H9 (cell line): ENCODE results near the gene LINGO1. TPM values are rescaled to one million over a fixed set of nuclear protein-coding genes. Genes with fewer than 3 reads are reported as not detected.

ENCODE experiments used
- DNase-seq: peaks from one replicate; pipeline ENCODE4 v3.0.0-alpha.2; 2017
- H2AFZ ChIP-seq: one replicate; pipeline ENCODE4 v1.6.1; 2013; ENCODE audit warnings: mild to moderate bottlenecking, low read length, control low read depth, moderate library complexity
- H2AK5ac ChIP-seq: 2 replicates; pipeline ENCODE4 v1.6.1; 2013; ENCODE audit warnings: low read length, control low read depth, mixed read lengths; ENCODE audit not compliant: insufficient read length
- H2BK120ac ChIP-seq: one replicate; pipeline ENCODE4 v1.6.1; 2013; ENCODE audit warnings: low read depth, mild to moderate bottlenecking, low read length, control low read depth, inconsistent platforms; ENCODE audit not compliant: poor library complexity, severe bottlenecking
- H2BK12ac ChIP-seq: 2 replicates; pipeline ENCODE4 v1.6.1; 2013; ENCODE audit warnings: low read length, control low read depth, mixed read lengths, low read depth; ENCODE audit not compliant: insufficient read length
- H2BK15ac ChIP-seq: 2 replicates; pipeline ENCODE4 v1.6.1; 2013; ENCODE audit warnings: low read depth, low read length, control low read depth
- H2BK20ac ChIP-seq: one replicate; pipeline ENCODE4 v1.6.1; 2013; ENCODE audit warnings: low read depth, mild to moderate bottlenecking, low read length, control low read depth, inconsistent platforms; ENCODE audit not compliant: poor library complexity, severe bottlenecking
- H2BK5ac ChIP-seq: 2 replicates; pipeline ENCODE4 v1.6.1; 2013; ENCODE audit warnings: low read length, control low read depth, mixed read lengths; ENCODE audit not compliant: insufficient read length
- H3K14ac ChIP-seq: 2 replicates; pipeline ENCODE4 v1.6.1; 2013; ENCODE audit warnings: low read length, control low read depth; ENCODE audit not compliant: insufficient read depth
- H3K18ac ChIP-seq: 2 replicates; pipeline ENCODE4 v1.6.1; 2013; ENCODE audit warnings: low read depth, mild to moderate bottlenecking, mixed read lengths, low read length, control low read depth; ENCODE audit not compliant: insufficient read length
- H3K23ac ChIP-seq: 2 replicates; pipeline ENCODE4 v1.6.1; 2013; ENCODE audit warnings: low read length, control low read depth, mixed read lengths, low read depth; ENCODE audit not compliant: insufficient read length
- H3K23me2 ChIP-seq: 2 replicates; pipeline ENCODE4 v1.6.1; 2013; ENCODE audit warnings: low read depth, mild to moderate bottlenecking, mixed read lengths, low read length, control low read depth; ENCODE audit not compliant: insufficient read length, poor library complexity, severe bottlenecking
- H3K27ac ChIP-seq: 2 replicates; pipeline ENCODE4 v1.5.1; 2013; ENCODE audit warnings: low read length, control low read depth, mixed read lengths, low read depth; ENCODE audit not compliant: insufficient read length
- H3K27me3 ChIP-seq: 2 replicates; pipeline ENCODE4 v1.6.1; 2013; ENCODE audit warnings: low read length, control low read depth, inconsistent platforms; ENCODE audit not compliant: insufficient read depth
- H3K4ac ChIP-seq: 2 replicates; pipeline ENCODE4 v1.6.1; 2013; ENCODE audit warnings: low read depth, mild to moderate bottlenecking, control low read depth, inconsistent platforms, low read length, moderate library complexity
- H3K4me1 ChIP-seq: 2 replicates; pipeline ENCODE4 v1.6.1; 2013; ENCODE audit warnings: low read length, control low read depth, inconsistent platforms; ENCODE audit not compliant: insufficient read depth
- H3K4me2 ChIP-seq: 2 replicates; pipeline ENCODE4 v1.6.1; 2013; ENCODE audit warnings: low read length, control low read depth, mixed read lengths; ENCODE audit not compliant: insufficient read length, insufficient read depth
- H3K56ac ChIP-seq: 2 replicates; pipeline ENCODE4 v1.6.1; 2013; ENCODE audit warnings: low read depth, mild to moderate bottlenecking, mixed read lengths, low read length, control low read depth; ENCODE audit not compliant: insufficient read length
- H3K79me1 ChIP-seq: 2 replicates; pipeline ENCODE4 v1.6.1; 2013; ENCODE audit warnings: low read depth, mild to moderate bottlenecking, moderate library complexity, low read length, control low read depth, inconsistent platforms; ENCODE audit not compliant: insufficient read depth, poor library complexity, severe bottlenecking
- H3K79me2 ChIP-seq: 2 replicates; pipeline ENCODE4 v1.6.1; 2013; ENCODE audit warnings: low read length, control low read depth, inconsistent platforms; ENCODE audit not compliant: insufficient read depth
- H3K9ac ChIP-seq: 2 replicates; pipeline ENCODE4 v1.6.1; 2013; ENCODE audit warnings: low read length, control low read depth, mixed read lengths; ENCODE audit not compliant: insufficient read length; ENCODE audit errors: extremely low read depth
- H3K9me3 ChIP-seq: one replicate; pipeline ENCODE4 v1.6.1; 2013; ENCODE audit warnings: low read depth, low read length, inconsistent platforms; ENCODE audit not compliant: control insufficient read depth
- H3T11ph ChIP-seq: one replicate; pipeline ENCODE4 v1.6.1; 2013; ENCODE audit warnings: mild to moderate bottlenecking, low read length, control low read depth, inconsistent platforms
- H4K20me1 ChIP-seq: one replicate; pipeline ENCODE4 v1.6.1; 2013; ENCODE audit not compliant: control insufficient read depth, insufficient read length, insufficient read depth
- H4K5ac ChIP-seq: 2 replicates; pipeline ENCODE4 v1.6.1; 2013; ENCODE audit warnings: low read depth, mild to moderate bottlenecking, mixed read lengths, low read length, control low read depth; ENCODE audit not compliant: insufficient read length
- H4K8ac ChIP-seq: replicated peaks from 2 replicates; pipeline ENCODE4 v1.6.1; 2013; ENCODE audit warnings: low read length, control low read depth, mixed read lengths, low read depth; ENCODE audit not compliant: insufficient read length
- H4K91ac ChIP-seq: 2 replicates; pipeline ENCODE4 v1.6.1; 2013; ENCODE audit warnings: low read depth, mild to moderate bottlenecking, moderate library complexity, mixed read lengths, low read length, control low read depth; ENCODE audit not compliant: insufficient read length
- H3K27ac Mint-ChIP-seq, 3 experiments: 2 replicates in 2 of 3; 3 replicates in 1 of 3; pipeline ENCODE4 v1.8.0; 2020 to 2021; ENCODE audit warnings: mixed read lengths in 3 of 3, mild to moderate bottlenecking in 1 of 3, moderate library complexity in 1 of 3
- H3K27me3 Mint-ChIP-seq: 2 replicates; pipeline ENCODE4 v1.8.0; 2021; ENCODE audit warnings: low read depth, mild to moderate bottlenecking, moderate library complexity, mixed read lengths
- H3K36me3 Mint-ChIP-seq, 3 experiments: 2 replicates in 2 of 3; 3 replicates in 1 of 3; pipeline ENCODE4 v1.8.0; 2020 to 2021; ENCODE audit warnings: low read depth in 3 of 3, mixed read lengths in 3 of 3; ENCODE audit not compliant: insufficient read depth in 1 of 3
- H3K4me1 Mint-ChIP-seq, 2 experiments: 2 replicates each; pipeline ENCODE4 v1.8.0; 2020; ENCODE audit warnings: mixed read lengths in 2 of 2
- H3K4me3 Mint-ChIP-seq, 2 experiments: 2 replicates in 1 of 2; 3 replicates in 1 of 2; pipeline ENCODE4 v1.8.0; 2020 to 2021; ENCODE audit warnings: mild to moderate bottlenecking in 2 of 2, mixed read lengths in 2 of 2, moderate library complexity in 1 of 2
- H3K9me3 Mint-ChIP-seq, 2 experiments: 2 replicates in 1 of 2; 3 replicates in 1 of 2; pipeline ENCODE4 v1.8.0; 2020; ENCODE audit warnings: mild to moderate bottlenecking in 2 of 2, mixed read lengths in 2 of 2, moderate library complexity in 1 of 2
- WGBS: extraction: QIAGEN DNeasy Blood & Tissue Kit; methylation state at CpG from one replicate; pipeline ENCODE4 v1.1.7; 2013; ENCODE audit warnings: missing lambda C conversion rate, low lambda C conversion rate, mixed read lengths; ENCODE audit not compliant: insufficient read length; ENCODE audit errors: extremely low coverage; 5-methylcytosine and 5-hydroxymethylcytosine counted together
- total RNA-seq: library from RNA; stranded (reverse); gene quantifications from 2 replicates; pipeline ENCODE4 v1.2.1, GENCODE V29; 2021
- TF ChIP-seq, protein P1 (sequence below): fragments of 200-600 bp; sonication (generic); conservative IDR thresholded peaks from 3 replicates; pipeline ENCODE4 v1.8.0; 2021; ENCODE audit warnings: antibody characterized with exemption, mild to moderate bottlenecking

LINGO1 gene
- total RNA-seq, 1 experiment from 2014 or later: 41.6 TPM

DNA sequence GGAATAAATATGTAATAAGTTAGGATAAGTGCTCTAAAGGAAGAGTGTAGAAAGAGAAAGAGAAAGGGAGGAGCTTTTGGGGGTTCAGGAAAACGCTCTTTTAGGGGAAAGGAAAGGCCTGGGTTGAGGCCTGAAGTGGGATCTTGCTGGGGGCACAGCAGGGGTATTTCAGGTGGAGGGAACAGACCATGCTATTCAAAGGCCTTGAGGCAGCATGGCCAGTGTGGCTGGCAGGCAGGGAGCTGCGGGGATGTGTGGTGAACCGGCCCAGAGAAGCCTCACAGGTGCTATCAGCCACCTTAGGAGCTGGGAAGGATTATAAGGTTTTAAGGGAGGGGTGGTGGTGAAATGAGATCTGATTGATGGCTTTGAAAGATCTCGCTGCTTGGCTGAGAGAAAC, 66.6 kb downstream of the LINGO1 start:
- Histone ChIP-seq H3K27ac (no peak overlapping the region), H3K23me2 (no peaks in the 10 kb centered on the region), H3K4me2 (no peak overlapping the region), H3K27me3 (no peaks in the 10 kb centered on the region), H4K91ac (no peak overlapping the region), H2BK5ac (no peak overlapping the region), H3K9ac (no peak overlapping the region), H2BK12ac (no peak overlapping the region), H3K4ac (no peak overlapping the region), H2AK5ac (no peak overlapping the region), H4K5ac (no peak overlapping the region), H2BK20ac (no peak overlapping the region), H3K56ac (no peak overlapping the region), H3K18ac (no peak overlapping the region), H3K9me3 (no peaks in the 10 kb centered on the region), H3K23ac (no peak overlapping the region), H4K20me1 (no peaks in the 10 kb centered on the region), H2BK15ac (no peak overlapping the region), H3K14ac (no peak overlapping the region), H3K79me1 (no peaks in the 10 kb centered on the region), H3T11ph (no peak overlapping the region), H3K79me2 (no peaks in the 10 kb centered on the region), H4K8ac (no peak overlapping the region), H2BK120ac (no peak overlapping the region), H3K4me1 (0 out of 2 replicates have a peak, but pooled peaks cover 3% of the 10 kb centered on the region), H2AFZ (no peak overlapping the region)
- no peak overlapping the region for H3K4me3 Mint-ChIP-seq
- no peaks in the 10 kb centered on the region for H3K36me3 Mint-ChIP-seq
- peak overlapping the region in 1 of 3 experiments; percentile 4; a peak in 1 of 7 replicates for H3K27ac Mint-ChIP-seq
- peaks cover 7% of the 10 kb centered on the region for H3K27me3 Mint-ChIP-seq
- no peak for DNase-seq
- no CpG with 5 or more reads among the region's 4 CpGs for WGBS
- no peaks in the 10 kb centered on the region for H3K9me3 Mint-ChIP-seq
- TF ChIP-seq, protein P1, sequence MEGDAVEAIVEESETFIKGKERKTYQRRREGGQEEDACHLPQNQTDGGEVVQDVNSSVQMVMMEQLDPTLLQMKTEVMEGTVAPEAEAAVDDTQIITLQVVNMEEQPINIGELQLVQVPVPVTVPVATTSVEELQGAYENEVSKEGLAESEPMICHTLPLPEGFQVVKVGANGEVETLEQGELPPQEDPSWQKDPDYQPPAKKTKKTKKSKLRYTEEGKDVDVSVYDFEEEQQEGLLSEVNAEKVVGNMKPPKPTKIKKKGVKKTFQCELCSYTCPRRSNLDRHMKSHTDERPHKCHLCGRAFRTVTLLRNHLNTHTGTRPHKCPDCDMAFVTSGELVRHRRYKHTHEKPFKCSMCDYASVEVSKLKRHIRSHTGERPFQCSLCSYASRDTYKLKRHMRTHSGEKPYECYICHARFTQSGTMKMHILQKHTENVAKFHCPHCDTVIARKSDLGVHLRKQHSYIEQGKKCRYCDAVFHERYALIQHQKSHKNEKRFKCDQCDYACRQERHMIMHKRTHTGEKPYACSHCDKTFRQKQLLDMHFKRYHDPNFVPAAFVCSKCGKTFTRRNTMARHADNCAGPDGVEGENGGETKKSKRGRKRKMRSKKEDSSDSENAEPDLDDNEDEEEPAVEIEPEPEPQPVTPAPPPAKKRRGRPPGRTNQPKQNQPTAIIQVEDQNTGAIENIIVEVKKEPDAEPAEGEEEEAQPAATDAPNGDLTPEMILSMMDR: no peak
- H3K4me1 Mint-ChIP-seq: peaks cover 39 to 44% of the 10 kb centered on the region in 2 experiments
